H9 (cell line): ENCODE results near the gene MCAT. TPM values are rescaled to one million over a fixed set of nuclear protein-coding genes. Genes with fewer than 3 reads are reported as not detected.

ENCODE experiments used
- DNase-seq: peaks from one replicate; pipeline ENCODE4 v3.0.0-alpha.2; 2017
- H2AFZ ChIP-seq: one replicate; pipeline ENCODE4 v1.6.1; 2013; ENCODE audit warnings: mild to moderate bottlenecking, low read length, control low read depth, moderate library complexity
- H2AK5ac ChIP-seq: 2 replicates; pipeline ENCODE4 v1.6.1; 2013; ENCODE audit warnings: low read length, control low read depth, mixed read lengths; ENCODE audit not compliant: insufficient read length
- H2BK120ac ChIP-seq: one replicate; pipeline ENCODE4 v1.6.1; 2013; ENCODE audit warnings: low read depth, mild to moderate bottlenecking, low read length, control low read depth, inconsistent platforms; ENCODE audit not compliant: poor library complexity, severe bottlenecking
- H2BK12ac ChIP-seq: 2 replicates; pipeline ENCODE4 v1.6.1; 2013; ENCODE audit warnings: low read length, control low read depth, mixed read lengths, low read depth; ENCODE audit not compliant: insufficient read length
- H2BK15ac ChIP-seq: 2 replicates; pipeline ENCODE4 v1.6.1; 2013; ENCODE audit warnings: low read depth, low read length, control low read depth
- H2BK20ac ChIP-seq: one replicate; pipeline ENCODE4 v1.6.1; 2013; ENCODE audit warnings: low read depth, mild to moderate bottlenecking, low read length, control low read depth, inconsistent platforms; ENCODE audit not compliant: poor library complexity, severe bottlenecking
- H2BK5ac ChIP-seq: 2 replicates; pipeline ENCODE4 v1.6.1; 2013; ENCODE audit warnings: low read length, control low read depth, mixed read lengths; ENCODE audit not compliant: insufficient read length
- H3K14ac ChIP-seq: 2 replicates; pipeline ENCODE4 v1.6.1; 2013; ENCODE audit warnings: low read length, control low read depth; ENCODE audit not compliant: insufficient read depth
- H3K18ac ChIP-seq: 2 replicates; pipeline ENCODE4 v1.6.1; 2013; ENCODE audit warnings: low read depth, mild to moderate bottlenecking, mixed read lengths, low read length, control low read depth; ENCODE audit not compliant: insufficient read length
- H3K23ac ChIP-seq: 2 replicates; pipeline ENCODE4 v1.6.1; 2013; ENCODE audit warnings: low read length, control low read depth, mixed read lengths, low read depth; ENCODE audit not compliant: insufficient read length
- H3K23me2 ChIP-seq: 2 replicates; pipeline ENCODE4 v1.6.1; 2013; ENCODE audit warnings: low read depth, mild to moderate bottlenecking, mixed read lengths, low read length, control low read depth; ENCODE audit not compliant: insufficient read length, poor library complexity, severe bottlenecking
- H3K27ac ChIP-seq: 2 replicates; pipeline ENCODE4 v1.5.1; 2013; ENCODE audit warnings: low read length, control low read depth, mixed read lengths, low read depth; ENCODE audit not compliant: insufficient read length
- H3K27me3 ChIP-seq: 2 replicates; pipeline ENCODE4 v1.6.1; 2013; ENCODE audit warnings: low read length, control low read depth, inconsistent platforms; ENCODE audit not compliant: insufficient read depth
- H3K4ac ChIP-seq: 2 replicates; pipeline ENCODE4 v1.6.1; 2013; ENCODE audit warnings: low read depth, mild to moderate bottlenecking, control low read depth, inconsistent platforms, low read length, moderate library complexity
- H3K4me1 ChIP-seq: 2 replicates; pipeline ENCODE4 v1.6.1; 2013; ENCODE audit warnings: low read length, control low read depth, inconsistent platforms; ENCODE audit not compliant: insufficient read depth
- H3K4me2 ChIP-seq: 2 replicates; pipeline ENCODE4 v1.6.1; 2013; ENCODE audit warnings: low read length, control low read depth, mixed read lengths; ENCODE audit not compliant: insufficient read length, insufficient read depth
- H3K56ac ChIP-seq: 2 replicates; pipeline ENCODE4 v1.6.1; 2013; ENCODE audit warnings: low read depth, mild to moderate bottlenecking, mixed read lengths, low read length, control low read depth; ENCODE audit not compliant: insufficient read length
- H3K79me1 ChIP-seq: 2 replicates; pipeline ENCODE4 v1.6.1; 2013; ENCODE audit warnings: low read depth, mild to moderate bottlenecking, moderate library complexity, low read length, control low read depth, inconsistent platforms; ENCODE audit not compliant: insufficient read depth, poor library complexity, severe bottlenecking
- H3K79me2 ChIP-seq: 2 replicates; pipeline ENCODE4 v1.6.1; 2013; ENCODE audit warnings: low read length, control low read depth, inconsistent platforms; ENCODE audit not compliant: insufficient read depth
- H3K9ac ChIP-seq: 2 replicates; pipeline ENCODE4 v1.6.1; 2013; ENCODE audit warnings: low read length, control low read depth, mixed read lengths; ENCODE audit not compliant: insufficient read length; ENCODE audit errors: extremely low read depth
- H3K9me3 ChIP-seq: one replicate; pipeline ENCODE4 v1.6.1; 2013; ENCODE audit warnings: low read depth, low read length, inconsistent platforms; ENCODE audit not compliant: control insufficient read depth
- H3T11ph ChIP-seq: one replicate; pipeline ENCODE4 v1.6.1; 2013; ENCODE audit warnings: mild to moderate bottlenecking, low read length, control low read depth, inconsistent platforms
- H4K20me1 ChIP-seq: one replicate; pipeline ENCODE4 v1.6.1; 2013; ENCODE audit not compliant: control insufficient read depth, insufficient read length, insufficient read depth
- H4K5ac ChIP-seq: 2 replicates; pipeline ENCODE4 v1.6.1; 2013; ENCODE audit warnings: low read depth, mild to moderate bottlenecking, mixed read lengths, low read length, control low read depth; ENCODE audit not compliant: insufficient read length
- H4K8ac ChIP-seq: replicated peaks from 2 replicates; pipeline ENCODE4 v1.6.1; 2013; ENCODE audit warnings: low read length, control low read depth, mixed read lengths, low read depth; ENCODE audit not compliant: insufficient read length
- H4K91ac ChIP-seq: 2 replicates; pipeline ENCODE4 v1.6.1; 2013; ENCODE audit warnings: low read depth, mild to moderate bottlenecking, moderate library complexity, mixed read lengths, low read length, control low read depth; ENCODE audit not compliant: insufficient read length
- H3K27ac Mint-ChIP-seq, 3 experiments: 2 replicates in 2 of 3; 3 replicates in 1 of 3; pipeline ENCODE4 v1.8.0; 2020 to 2021; ENCODE audit warnings: mixed read lengths in 3 of 3, mild to moderate bottlenecking in 1 of 3, moderate library complexity in 1 of 3
- H3K27me3 Mint-ChIP-seq: 2 replicates; pipeline ENCODE4 v1.8.0; 2021; ENCODE audit warnings: low read depth, mild to moderate bottlenecking, moderate library complexity, mixed read lengths
- H3K36me3 Mint-ChIP-seq, 3 experiments: 2 replicates in 2 of 3; 3 replicates in 1 of 3; pipeline ENCODE4 v1.8.0; 2020 to 2021; ENCODE audit warnings: low read depth in 3 of 3, mixed read lengths in 3 of 3; ENCODE audit not compliant: insufficient read depth in 1 of 3
- H3K4me1 Mint-ChIP-seq, 2 experiments: 2 replicates each; pipeline ENCODE4 v1.8.0; 2020; ENCODE audit warnings: mixed read lengths in 2 of 2
- H3K4me3 Mint-ChIP-seq, 2 experiments: 2 replicates in 1 of 2; 3 replicates in 1 of 2; pipeline ENCODE4 v1.8.0; 2020 to 2021; ENCODE audit warnings: mild to moderate bottlenecking in 2 of 2, mixed read lengths in 2 of 2, moderate library complexity in 1 of 2
- H3K9me3 Mint-ChIP-seq, 2 experiments: 2 replicates in 1 of 2; 3 replicates in 1 of 2; pipeline ENCODE4 v1.8.0; 2020; ENCODE audit warnings: mild to moderate bottlenecking in 2 of 2, mixed read lengths in 2 of 2, moderate library complexity in 1 of 2
- WGBS: extraction: QIAGEN DNeasy Blood & Tissue Kit; methylation state at CpG from one replicate; pipeline ENCODE4 v1.1.7; 2013; ENCODE audit warnings: missing lambda C conversion rate, low lambda C conversion rate, mixed read lengths; ENCODE audit not compliant: insufficient read length; ENCODE audit errors: extremely low coverage; 5-methylcytosine and 5-hydroxymethylcytosine counted together
- total RNA-seq: library from RNA; stranded (reverse); gene quantifications from 2 replicates; pipeline ENCODE4 v1.2.1, GENCODE V29; 2021
- TF ChIP-seq, protein P1 (sequence below): fragments of 200-600 bp; sonication (generic); conservative IDR thresholded peaks from 3 replicates; pipeline ENCODE4 v1.8.0; 2021; ENCODE audit warnings: antibody characterized with exemption, mild to moderate bottlenecking

MCAT gene
- total RNA-seq, 1 experiment from 2014 or later = 20.3 TPM

DNA sequence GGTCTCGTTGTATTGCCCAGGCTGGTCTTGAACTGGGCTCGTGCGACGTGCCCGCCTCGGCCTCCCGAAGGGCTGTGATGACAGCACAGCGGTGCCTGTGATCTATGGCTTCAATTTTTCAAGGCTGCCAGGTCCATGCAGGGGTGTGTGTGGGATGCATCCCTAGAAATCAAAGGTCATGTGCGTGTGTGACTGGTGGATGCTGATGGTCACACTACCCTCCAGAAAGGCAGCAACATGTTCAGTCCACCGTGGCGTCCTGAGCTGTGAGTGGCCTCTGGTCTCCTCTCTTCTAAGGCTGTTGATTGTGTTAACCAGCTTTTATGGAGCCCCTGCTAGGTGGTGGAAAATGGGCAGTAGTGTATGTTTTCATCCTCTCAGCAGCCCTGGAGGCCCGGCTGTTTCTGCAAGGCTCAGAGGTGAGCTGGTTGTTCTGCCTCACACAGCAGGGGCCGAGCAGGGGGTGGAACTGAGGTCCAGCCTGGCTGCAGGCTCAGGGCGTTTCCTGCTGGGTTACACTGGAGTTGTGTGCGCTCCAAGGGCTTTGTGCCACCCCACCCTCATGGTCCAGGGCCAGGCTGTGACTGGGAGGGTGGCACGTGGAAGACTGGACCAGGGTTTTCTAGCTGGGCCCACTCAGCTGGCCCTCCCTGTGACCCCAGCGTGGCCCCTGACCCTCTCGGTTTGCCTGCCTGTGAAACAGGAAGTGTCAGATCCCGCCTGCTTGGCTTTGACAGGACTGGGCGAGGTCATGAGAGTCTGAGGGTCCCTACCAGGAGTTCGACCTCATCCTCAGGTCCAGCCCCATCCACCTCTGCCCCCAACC, 25.0 kb downstream of the MCAT start:
- Histone ChIP-seq H3K23ac (no peak overlapping the region), H4K8ac (no peak overlapping the region), H3K79me1 (no peaks in the 10 kb centered on the region), H3K4me1 (no peaks in the 10 kb centered on the region), H3K23me2 (no peaks in the 10 kb centered on the region), H3T11ph (no peak overlapping the region), H2BK12ac (no peak overlapping the region), H3K79me2 (no peaks in the 10 kb centered on the region), H3K27ac (no peak overlapping the region), H2BK15ac (no peak overlapping the region), H3K9ac (no peak overlapping the region), H2AK5ac (no peak overlapping the region), H2BK5ac (no peak overlapping the region), H2AFZ (no peak overlapping the region), H2BK20ac (no peak overlapping the region), H4K91ac (no peak overlapping the region), H4K20me1 (peaks cover 5% of the 10 kb centered on the region), H3K4me2 (no peak overlapping the region), H4K5ac (no peak overlapping the region), H3K27me3 (peaks cover 3% of the 10 kb centered on the region), H3K18ac (no peak overlapping the region), H3K56ac (no peak overlapping the region), H3K14ac (no peak overlapping the region), H3K9me3 (no peaks in the 10 kb centered on the region), H3K4ac (no peak overlapping the region), H2BK120ac (no peak overlapping the region)
- 0 out of 7 replicates have a peak overlapping the region, but pooled peaks of 1 of the 3 experiments have one; percentile 49 for H3K27ac Mint-ChIP-seq
- H3K9me3 Mint-ChIP-seq = no peaks in the 10 kb centered on the region
- H3K4me3 Mint-ChIP-seq = no peak overlapping the region
- peaks cover 32% of the 10 kb centered on the region for H3K27me3 Mint-ChIP-seq
- no peaks in the 10 kb centered on the region for H3K36me3 Mint-ChIP-seq
- peaks cover 9 to 19% of the 10 kb centered on the region in 2 experiments for H3K4me1 Mint-ChIP-seq
- WGBS = no CpG with 5 or more reads among the region's 21 CpGs
- TF ChIP-seq, protein P1, sequence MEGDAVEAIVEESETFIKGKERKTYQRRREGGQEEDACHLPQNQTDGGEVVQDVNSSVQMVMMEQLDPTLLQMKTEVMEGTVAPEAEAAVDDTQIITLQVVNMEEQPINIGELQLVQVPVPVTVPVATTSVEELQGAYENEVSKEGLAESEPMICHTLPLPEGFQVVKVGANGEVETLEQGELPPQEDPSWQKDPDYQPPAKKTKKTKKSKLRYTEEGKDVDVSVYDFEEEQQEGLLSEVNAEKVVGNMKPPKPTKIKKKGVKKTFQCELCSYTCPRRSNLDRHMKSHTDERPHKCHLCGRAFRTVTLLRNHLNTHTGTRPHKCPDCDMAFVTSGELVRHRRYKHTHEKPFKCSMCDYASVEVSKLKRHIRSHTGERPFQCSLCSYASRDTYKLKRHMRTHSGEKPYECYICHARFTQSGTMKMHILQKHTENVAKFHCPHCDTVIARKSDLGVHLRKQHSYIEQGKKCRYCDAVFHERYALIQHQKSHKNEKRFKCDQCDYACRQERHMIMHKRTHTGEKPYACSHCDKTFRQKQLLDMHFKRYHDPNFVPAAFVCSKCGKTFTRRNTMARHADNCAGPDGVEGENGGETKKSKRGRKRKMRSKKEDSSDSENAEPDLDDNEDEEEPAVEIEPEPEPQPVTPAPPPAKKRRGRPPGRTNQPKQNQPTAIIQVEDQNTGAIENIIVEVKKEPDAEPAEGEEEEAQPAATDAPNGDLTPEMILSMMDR = no peak
- no peak for DNase-seq
